IPS-NIHi11 (cell line): Measurements from ENCODE around the gene PPP6R1.

Source experiments
- DNase-seq: peaks from one replicate; pipeline ENCODE4 v3.0.0; 2012; ENCODE audit warnings: mixed read lengths, low spot score

Gene PPP6R1

GRCh38 chr19:55181740-55182139, 77.1 kb downstream of the PPP6R1 start:
- DNase-seq, result no peak
